Uterus (tissue), 4 donors: Measurements from ENCODE around the gene NYAP1. TPM values are rescaled to one million over a fixed set of nuclear protein-coding genes. Genes with fewer than 3 reads are reported as not detected.
"Not testable (repeated sequence)": the region's sequence is repeated elsewhere in the genome, so short reads cannot be mapped to it uniquely, and the experiment has no call there.

Experiments used
- DNase-seq, 2 donors: peaks; one replicate each; pipeline ENCODE4 v3.0.0-alpha.2; 2019 to 2020
- H3K27ac ChIP-seq, 2 donors: fragments of 200-600 bp; sonication (generic); 1 replicate in 1 of 2; 2 replicates in 1 of 2; pipeline ENCODE4 v1.5.1; 2016 to 2018
- H3K27me3 ChIP-seq, 2 donors: fragments of 200-600 bp; sonication (generic); one replicate each; pipeline ENCODE4 v1.5.1; 2018 to 2019; ENCODE audit warnings: control low read depth in 1 of 2
- H3K36me3 ChIP-seq, 2 donors: fragments of 200-600 bp; sonication (generic); one replicate each; pipeline ENCODE4 v1.5.1; 2019; ENCODE audit warnings: control low read depth in 1 of 2
- H3K4me1 ChIP-seq, 2 donors: fragments of 200-600 bp; sonication (generic); one replicate each; pipeline ENCODE4 v1.5.1; 2018 to 2019; ENCODE audit warnings: control low read depth in 1 of 2
- H3K4me3 ChIP-seq, 2 donors: fragments of 200-600 bp; sonication (generic); 1 replicate in 1 of 2; 2 replicates in 1 of 2; pipeline ENCODE4 v1.5.1; 2018 to 2019; ENCODE audit warnings: mild to moderate bottlenecking in 1 of 2
- H3K9me3 ChIP-seq, 2 donors: fragments of 200-600 bp; sonication (generic); one replicate each; pipeline ENCODE4 v1.5.1; 2019; ENCODE audit warnings: control low read depth in 1 of 2
- POLR2A ChIP-seq, 2 donors: fragments of 450-650 bp; IDR thresholded peaks; one replicate each; pipeline ENCODE4 v1.6.1; 2016; ENCODE audit warnings: antibody characterized with exemption in 2 of 2, mild to moderate bottlenecking in 1 of 2, moderate library complexity in 1 of 2
- intact Hi-C: fragments of 100-400 bp; cut with DNase I; formaldehyde crosslinking; loops from one replicate; pipeline ENCODE4 v1.15.1; 2023; ENCODE audit warnings: low total_unique reads
- total RNA-seq, 4 donors: library from RNA; depleted of rRNA in 3 of 4; stranded (reverse); fragments of >200 nt in 3 of 4; gene quantifications; one replicate each; pipeline versions ENCODE4 v1.1.0 to v1.2.4, GENCODE V29; 2014 to 2023
- TF ChIP-seq, protein P1 (sequence below), 4 experiments: fragments of 200-600 bp in 2 of 4; fragments of 450-650 bp in 2 of 4; sonication (generic) in 2 of 4; IDR thresholded peaks; one replicate each; pipeline ENCODE4 v1.5.1; 2016 to 2019; ENCODE audit warnings: antibody characterized with exemption in 4 of 4, mild to moderate bottlenecking in 2 of 4, moderate library complexity in 1 of 4
- donor health status: DM: yes; HTN: yes; CAD: no.

Gene NYAP1
- total RNA-seq, 4 donors from 2014 or later: 0.29 to 6.5 (median 2.4) TPM

DNA sequence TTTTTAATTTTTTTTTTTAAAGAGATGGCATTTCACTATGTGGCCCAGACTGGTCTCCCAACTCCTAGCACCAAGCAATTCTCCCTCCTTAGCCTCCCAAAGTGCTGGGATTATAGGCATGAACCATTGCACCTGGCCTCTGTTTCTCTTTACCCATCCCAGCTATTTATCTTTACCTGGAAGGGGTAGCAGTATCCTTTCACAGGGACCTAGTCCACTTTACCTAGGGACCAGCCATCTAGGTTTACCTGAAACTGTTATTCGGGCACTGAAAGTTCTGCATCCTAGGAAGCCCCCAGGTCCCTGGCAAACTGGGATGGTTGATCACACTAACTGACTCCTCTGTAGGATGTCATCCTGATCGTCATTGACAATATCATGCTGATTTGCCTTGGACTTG lies 33.6 kb downstream of the NYAP1 start:
- H3K4me3 ChIP-seq: no peak overlapping the region
- intact Hi-C loops: no loop called here
- H3K27me3 ChIP-seq: no peaks in the 10 kb centered on the region
- no peaks in the 10 kb centered on the region for H3K9me3 ChIP-seq
- no peak overlapping the region for H3K27ac ChIP-seq
- DNase-seq: no peak
- TF ChIP-seq POLR2A (IDR thresholded peaks at IDR 0.05): no peak
- TF ChIP-seq, protein P1, sequence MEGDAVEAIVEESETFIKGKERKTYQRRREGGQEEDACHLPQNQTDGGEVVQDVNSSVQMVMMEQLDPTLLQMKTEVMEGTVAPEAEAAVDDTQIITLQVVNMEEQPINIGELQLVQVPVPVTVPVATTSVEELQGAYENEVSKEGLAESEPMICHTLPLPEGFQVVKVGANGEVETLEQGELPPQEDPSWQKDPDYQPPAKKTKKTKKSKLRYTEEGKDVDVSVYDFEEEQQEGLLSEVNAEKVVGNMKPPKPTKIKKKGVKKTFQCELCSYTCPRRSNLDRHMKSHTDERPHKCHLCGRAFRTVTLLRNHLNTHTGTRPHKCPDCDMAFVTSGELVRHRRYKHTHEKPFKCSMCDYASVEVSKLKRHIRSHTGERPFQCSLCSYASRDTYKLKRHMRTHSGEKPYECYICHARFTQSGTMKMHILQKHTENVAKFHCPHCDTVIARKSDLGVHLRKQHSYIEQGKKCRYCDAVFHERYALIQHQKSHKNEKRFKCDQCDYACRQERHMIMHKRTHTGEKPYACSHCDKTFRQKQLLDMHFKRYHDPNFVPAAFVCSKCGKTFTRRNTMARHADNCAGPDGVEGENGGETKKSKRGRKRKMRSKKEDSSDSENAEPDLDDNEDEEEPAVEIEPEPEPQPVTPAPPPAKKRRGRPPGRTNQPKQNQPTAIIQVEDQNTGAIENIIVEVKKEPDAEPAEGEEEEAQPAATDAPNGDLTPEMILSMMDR (IDR thresholded peaks at IDR 0.05): no peak
- H3K36me3 ChIP-seq: no peaks in the 10 kb centered on the region
- no peaks in the 10 kb centered on the region for H3K4me1 ChIP-seq

DNA sequence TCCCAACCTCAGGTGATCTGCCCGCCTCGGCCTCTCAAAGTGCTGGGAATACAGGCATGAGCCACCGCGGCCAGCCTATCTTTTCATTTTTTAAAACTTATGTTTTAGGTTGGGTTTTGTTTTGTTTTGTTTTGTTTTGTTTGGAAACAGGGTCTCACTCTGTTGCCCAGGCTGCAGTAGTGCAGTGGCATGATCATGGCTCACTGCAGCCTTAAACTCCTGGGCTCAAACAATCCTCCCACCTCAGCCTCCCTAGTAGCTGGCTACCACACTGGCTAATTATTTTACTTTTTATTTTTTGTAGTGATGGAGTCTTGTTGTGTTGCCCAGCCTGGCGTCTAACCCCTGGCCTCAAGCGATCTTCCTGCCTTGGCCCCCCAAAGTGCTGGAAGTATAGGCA lies 35.9 kb downstream of the NYAP1 start:
- no peak overlapping the region for H3K4me3 ChIP-seq
- no peaks in the 10 kb centered on the region for H3K27me3 ChIP-seq
- intact Hi-C loops: no loop called here
- DNase-seq: no peak
- no peaks in the 10 kb centered on the region for H3K9me3 ChIP-seq
- TF ChIP-seq POLR2A (IDR thresholded peaks at IDR 0.05): no peak
- TF ChIP-seq, protein P1 (IDR thresholded peaks at IDR 0.05): no peak
- no peak overlapping the region for H3K27ac ChIP-seq
- H3K36me3 ChIP-seq: no peaks in the 10 kb centered on the region
- no peaks in the 10 kb centered on the region for H3K4me1 ChIP-seq

DNA sequence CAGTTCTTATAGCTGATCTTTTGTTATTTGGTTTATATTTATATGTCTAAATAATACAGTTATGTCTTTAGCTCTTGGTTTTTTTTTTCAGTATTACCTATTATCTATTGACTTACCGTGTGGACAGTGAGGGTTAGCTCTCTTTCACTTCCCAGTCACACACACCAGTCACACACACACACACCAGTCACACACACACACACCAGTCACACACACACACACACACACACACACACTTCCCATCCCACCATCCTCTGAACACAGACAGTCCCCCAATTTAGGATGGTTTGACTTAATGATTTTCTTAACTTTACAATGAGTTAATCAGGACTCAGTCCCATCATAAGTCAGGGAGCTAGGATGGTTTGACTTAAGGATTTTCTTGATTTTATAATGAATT lies 36.4 kb downstream of the NYAP1 start:
- intact Hi-C loops: no loop called here
- DNase-seq: no peak
- Histone ChIP-seq H3K27ac (no peak overlapping the region), H3K27me3 (no peaks in the 10 kb centered on the region), H3K4me1 (no peaks in the 10 kb centered on the region), H3K9me3 (no peaks in the 10 kb centered on the region), H3K4me3 (no peak overlapping the region), H3K36me3 (no peaks in the 10 kb centered on the region)
- TF ChIP-seq POLR2A (IDR thresholded peaks at IDR 0.05): no peak
- TF ChIP-seq, protein P1 (IDR thresholded peaks at IDR 0.05): no peak

DNA sequence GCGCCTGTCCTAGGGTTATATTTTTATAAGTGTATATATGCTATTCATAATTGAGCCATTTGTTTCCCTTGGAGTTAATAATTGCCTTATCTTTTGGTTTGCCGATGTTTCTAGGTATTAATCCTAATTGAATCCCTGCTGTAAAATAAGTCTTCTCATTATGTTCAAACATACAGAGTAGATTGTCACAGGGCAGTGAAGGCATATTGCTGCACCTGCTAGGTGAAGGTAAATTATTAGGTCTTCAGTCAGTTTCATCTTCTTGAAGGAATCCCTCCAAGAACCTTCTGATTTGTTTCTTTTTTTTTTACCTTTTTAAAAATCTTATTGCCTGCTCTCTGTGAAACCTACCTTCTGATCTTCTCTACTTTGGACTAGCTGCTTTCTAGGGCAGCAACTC lies 37.3 kb downstream of the NYAP1 start:
- H3K4me1 ChIP-seq: no peaks in the 10 kb centered on the region
- TF ChIP-seq, protein P1 (IDR thresholded peaks at IDR 0.05): no peak
- TF ChIP-seq POLR2A (IDR thresholded peaks at IDR 0.05): no peak
- H3K9me3 ChIP-seq: no peaks in the 10 kb centered on the region
- H3K27ac ChIP-seq: no peak overlapping the region
- H3K27me3 ChIP-seq: no peaks in the 10 kb centered on the region
- H3K36me3 ChIP-seq: no peaks in the 10 kb centered on the region
- intact Hi-C loops: no loop called here
- DNase-seq: no peak
- H3K4me3 ChIP-seq: no peak overlapping the region

DNA sequence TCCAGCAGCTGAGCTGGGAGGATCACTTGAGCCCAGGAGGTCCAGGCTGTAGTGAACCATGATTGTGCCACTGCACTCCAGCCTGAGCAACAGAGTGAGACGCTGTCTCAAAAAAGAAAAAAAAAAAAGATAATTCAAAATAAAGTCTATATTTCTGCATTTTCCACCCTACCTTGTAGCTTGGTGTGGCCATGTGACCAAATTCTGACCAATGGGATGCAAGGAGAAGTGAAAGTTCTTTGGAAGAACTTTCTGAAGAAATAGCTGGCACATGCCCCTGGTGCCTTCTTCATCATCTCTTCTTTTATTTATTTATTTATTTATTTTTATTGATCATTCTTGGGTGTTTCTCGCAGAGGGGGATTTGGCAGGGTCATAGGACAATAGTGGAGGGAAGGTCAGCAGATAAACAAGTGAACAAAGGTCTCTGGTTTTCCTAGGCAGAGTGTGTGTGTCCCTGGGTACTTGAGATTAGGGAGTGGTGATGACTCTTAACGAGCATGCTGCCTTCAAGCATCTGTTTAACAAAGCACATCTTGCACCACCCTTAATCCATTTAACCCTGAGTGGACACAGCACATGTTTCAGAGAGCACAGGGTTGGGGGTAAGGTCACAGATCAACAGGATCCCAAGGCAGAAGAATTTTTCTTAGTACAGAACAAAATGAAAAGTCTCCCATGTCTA lies 38.3 kb downstream of the NYAP1 start:
- H3K27me3 ChIP-seq, DNase-seq, H3K36me3 ChIP-seq, H3K4me1 ChIP-seq, intact Hi-C loops, H3K27ac ChIP-seq, H3K4me3 ChIP-seq, H3K9me3 ChIP-seq: not testable (repeated sequence)

DNA sequence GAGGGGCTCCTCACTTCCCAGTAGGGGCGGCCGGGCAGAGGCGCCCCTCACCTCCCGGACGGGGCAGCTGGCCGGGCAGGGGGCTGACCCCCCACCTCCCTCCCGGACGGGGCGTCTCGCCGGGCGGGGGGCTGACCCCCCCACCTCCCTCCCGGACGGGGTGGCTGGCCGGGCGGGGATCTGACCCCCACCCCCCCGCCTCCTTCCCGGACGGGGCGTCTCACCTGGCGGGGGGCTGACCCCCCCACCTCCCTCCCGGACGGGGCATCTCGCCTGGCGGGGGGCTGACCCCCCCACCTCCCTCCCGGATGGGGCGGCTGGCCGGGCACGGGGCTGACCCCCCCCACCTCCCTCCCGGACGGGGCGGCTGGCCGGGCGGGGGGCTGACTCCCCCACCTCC lies 39.5 kb downstream of the NYAP1 start:
- intact Hi-C loops, H3K4me1 ChIP-seq, DNase-seq, H3K27me3 ChIP-seq, H3K27ac ChIP-seq, H3K4me3 ChIP-seq, H3K36me3 ChIP-seq, H3K9me3 ChIP-seq: not testable (repeated sequence)

DNA sequence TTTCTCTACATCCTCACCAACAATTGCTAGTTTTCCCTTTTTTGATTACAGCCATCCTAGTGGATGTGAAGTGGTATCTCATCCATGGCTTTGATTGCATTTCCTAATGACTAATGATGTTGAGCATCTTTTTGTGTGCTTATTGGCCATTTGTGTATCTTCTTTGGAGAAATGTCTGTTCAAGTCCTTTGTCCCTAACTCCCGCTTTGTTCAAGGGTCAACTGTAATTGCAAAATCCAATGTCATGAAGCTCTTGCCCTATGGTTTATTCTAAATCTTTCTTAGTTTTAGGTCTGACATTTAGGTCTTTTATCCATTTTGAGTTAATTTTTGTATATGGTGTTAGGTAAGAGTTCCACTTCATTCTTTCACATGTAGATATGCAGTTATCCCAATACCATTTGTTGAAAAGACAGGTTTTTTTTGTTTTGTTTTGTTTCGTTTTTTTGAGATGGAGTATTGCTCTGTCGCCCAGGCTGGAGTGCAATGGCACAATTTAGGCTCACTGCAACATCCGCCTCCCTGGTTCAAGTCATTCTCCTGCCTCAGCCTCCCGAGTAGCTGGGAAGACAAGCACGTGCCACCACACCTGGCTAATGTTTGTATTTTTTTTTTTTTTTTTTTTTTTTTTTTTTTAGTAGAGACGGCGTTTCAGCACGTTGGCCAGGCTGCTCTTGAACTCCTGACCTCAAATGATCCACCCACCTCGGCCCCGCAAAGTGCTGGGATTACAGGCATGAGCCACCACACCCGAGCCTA lies 44.6 kb downstream of the NYAP1 start:
- intact Hi-C loops, DNase-seq: not testable (repeated sequence)

More for the DNA sequence above, 44.6 kb downstream of the NYAP1 start:
- H3K27me3 ChIP-seq, H3K27ac ChIP-seq, H3K36me3 ChIP-seq, H3K4me3 ChIP-seq, H3K4me1 ChIP-seq, H3K9me3 ChIP-seq: not testable (repeated sequence)
